Stimulated activated CD4-positive, alpha-beta T cell treated with anti-CD3 and anti-CD28 coated beads, Interleukin-12 subunit alpha, Interleukin-12 subunit beta, amount 100 ng/mL, for 24 hours (primary cell): Measurements from ENCODE around the gene BDKRB1.

Experiments used
- DNase-seq, 2 experiments: peaks; one replicate each; pipeline ENCODE4 v3.0.0-alpha.2; 2020; ENCODE audit warnings: low read depth in 2 of 2

The BDKRB1 gene

GRCh38 chr14:96280104-96280503 lies 24.1 kb downstream of the BDKRB1 start:
- no peak for DNase-seq

- DNase-seq: no peak
Measured at GRCh38 chr14:96281486-96281885, 25.5 kb downstream of the BDKRB1 start.

- DNase-seq: no peak
Measured at GRCh38 chr14:96284008-96284407, 28.0 kb downstream of the BDKRB1 start.

GRCh38 chr14:96284430-96284829 lies 28.4 kb downstream of the BDKRB1 start:
- no peak for DNase-seq

- DNase-seq: no peak
Measured at GRCh38 chr14:96285667-96286066, 29.7 kb downstream of the BDKRB1 start.

- no peak for DNase-seq
Measured at GRCh38 chr14:96286251-96286650, 30.2 kb downstream of the BDKRB1 start.

- no peak for DNase-seq
Measured at GRCh38 chr14:96287856-96288255, 31.8 kb downstream of the BDKRB1 start.

- no peak for DNase-seq
Measured at GRCh38 chr14:96294246-96294645, 38.2 kb downstream of the BDKRB1 start.

GRCh38 chr14:96297000-96297399 lies 41.0 kb downstream of the BDKRB1 start:
- DNase-seq: no peak

- no peak for DNase-seq
Measured at GRCh38 chr14:96297997-96298515, 42.0 kb downstream of the BDKRB1 start.

- DNase-seq: no peak
Measured at GRCh38 chr14:96299441-96299840, 43.4 kb downstream of the BDKRB1 start.

GRCh38 chr14:96303981-96304380 lies 48.0 kb downstream of the BDKRB1 start:
- DNase-seq: no peak

- no peak for DNase-seq
Measured at GRCh38 chr14:96304956-96305355, 48.9 kb downstream of the BDKRB1 start.

GRCh38 chr14:96307434-96307833 lies 51.4 kb downstream of the BDKRB1 start:
- DNase-seq: no peak

GRCh38 chr14:96309133-96309895 lies 53.3 kb downstream of the BDKRB1 start:
- DNase-seq: no peak

- DNase-seq: no peak
Measured at GRCh38 chr14:96309896-96310330, 53.9 kb downstream of the BDKRB1 start.

- DNase-seq: no peak
Measured at GRCh38 chr14:96310906-96311305, 54.9 kb downstream of the BDKRB1 start.
